ENCODE measurements around the gene BTBD18. TPM values are rescaled to one million over a fixed set of nuclear protein-coding genes. Genes with fewer than 3 reads are reported as not detected.
A peak's percentile ranks its signal among the peaks of the same experiment; 100 is the strongest.

BTBD18 gene
- total and polyA plus RNA-seq, 4 donors = 0.13 TPM; not detected in 3

DNA sequence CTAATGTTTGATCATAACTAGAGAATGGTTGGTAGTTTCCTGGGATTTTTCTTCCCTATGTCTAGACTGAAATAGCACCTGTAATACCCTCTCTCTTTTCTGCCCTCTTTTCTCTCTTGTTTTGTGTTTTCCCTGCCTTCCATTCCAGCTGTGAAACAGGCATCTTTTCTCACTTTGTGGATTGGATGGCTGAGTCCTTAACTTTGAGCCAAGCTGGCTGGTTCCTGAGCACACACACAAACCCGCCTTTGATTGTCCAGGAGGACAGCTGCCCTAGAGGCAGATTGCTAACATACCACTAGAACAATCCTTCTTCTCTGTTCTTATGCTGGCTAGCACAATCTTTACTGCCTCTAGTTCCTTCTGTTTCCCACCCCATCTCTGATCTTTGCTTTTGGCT, 27.7 kb upstream of the BTBD18 start:
- WGBS = 21% methylated on average over 1 of the region's 1 CpG
- H3K27me3 ChIP-seq (ENCODE audit: control insufficient read depth in 4 of 4, insufficient read depth in 4 of 4, low read length in 3 of 4) = no peaks in the 10 kb centered on the region
- H3K4me3 ChIP-seq (ENCODE audit: low read depth in 1 of 3, low read length in 3 of 3) = no peak overlapping the region
- H3K9me3 ChIP-seq (ENCODE audit: control insufficient read depth in 4 of 4, low read length in 3 of 4) = no peaks in the 10 kb centered on the region
- TF ChIP-seq, protein P1, sequence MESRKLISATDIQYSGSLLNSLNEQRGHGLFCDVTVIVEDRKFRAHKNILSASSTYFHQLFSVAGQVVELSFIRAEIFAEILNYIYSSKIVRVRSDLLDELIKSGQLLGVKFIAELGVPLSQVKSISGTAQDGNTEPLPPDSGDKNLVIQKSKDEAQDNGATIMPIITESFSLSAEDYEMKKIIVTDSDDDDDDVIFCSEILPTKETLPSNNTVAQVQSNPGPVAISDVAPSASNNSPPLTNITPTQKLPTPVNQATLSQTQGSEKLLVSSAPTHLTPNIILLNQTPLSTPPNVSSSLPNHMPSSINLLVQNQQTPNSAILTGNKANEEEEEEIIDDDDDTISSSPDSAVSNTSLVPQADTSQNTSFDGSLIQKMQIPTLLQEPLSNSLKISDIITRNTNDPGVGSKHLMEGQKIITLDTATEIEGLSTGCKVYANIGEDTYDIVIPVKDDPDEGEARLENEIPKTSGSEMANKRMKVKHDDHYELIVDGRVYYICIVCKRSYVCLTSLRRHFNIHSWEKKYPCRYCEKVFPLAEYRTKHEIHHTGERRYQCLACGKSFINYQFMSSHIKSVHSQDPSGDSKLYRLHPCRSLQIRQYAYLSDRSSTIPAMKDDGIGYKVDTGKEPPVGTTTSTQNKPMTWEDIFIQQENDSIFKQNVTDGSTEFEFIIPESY (IDR thresholded peaks at IDR 0.05) = no peak
- TF ChIP-seq, protein P2, sequence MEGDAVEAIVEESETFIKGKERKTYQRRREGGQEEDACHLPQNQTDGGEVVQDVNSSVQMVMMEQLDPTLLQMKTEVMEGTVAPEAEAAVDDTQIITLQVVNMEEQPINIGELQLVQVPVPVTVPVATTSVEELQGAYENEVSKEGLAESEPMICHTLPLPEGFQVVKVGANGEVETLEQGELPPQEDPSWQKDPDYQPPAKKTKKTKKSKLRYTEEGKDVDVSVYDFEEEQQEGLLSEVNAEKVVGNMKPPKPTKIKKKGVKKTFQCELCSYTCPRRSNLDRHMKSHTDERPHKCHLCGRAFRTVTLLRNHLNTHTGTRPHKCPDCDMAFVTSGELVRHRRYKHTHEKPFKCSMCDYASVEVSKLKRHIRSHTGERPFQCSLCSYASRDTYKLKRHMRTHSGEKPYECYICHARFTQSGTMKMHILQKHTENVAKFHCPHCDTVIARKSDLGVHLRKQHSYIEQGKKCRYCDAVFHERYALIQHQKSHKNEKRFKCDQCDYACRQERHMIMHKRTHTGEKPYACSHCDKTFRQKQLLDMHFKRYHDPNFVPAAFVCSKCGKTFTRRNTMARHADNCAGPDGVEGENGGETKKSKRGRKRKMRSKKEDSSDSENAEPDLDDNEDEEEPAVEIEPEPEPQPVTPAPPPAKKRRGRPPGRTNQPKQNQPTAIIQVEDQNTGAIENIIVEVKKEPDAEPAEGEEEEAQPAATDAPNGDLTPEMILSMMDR (IDR thresholded peaks at IDR 0.05; ENCODE audit: low read depth, low read length, missing input control) = no peak
- TF ChIP-seq TAF1 (conservative IDR thresholded peaks at IDR 0.05) = no peak
- no peak for TF ChIP-seq YY1 (IDR thresholded peaks at IDR 0.05)
- TF ChIP-seq, protein P3, sequence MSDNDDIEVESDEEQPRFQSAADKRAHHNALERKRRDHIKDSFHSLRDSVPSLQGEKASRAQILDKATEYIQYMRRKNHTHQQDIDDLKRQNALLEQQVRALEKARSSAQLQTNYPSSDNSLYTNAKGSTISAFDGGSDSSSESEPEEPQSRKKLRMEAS (IDR thresholded peaks at IDR 0.05) = no peak
- peak in 1 of 2 donors; percentile 16 for TF ChIP-seq HNF4A (conservative IDR thresholded peaks at IDR 0.05)
- TF ChIP-seq NR2F2 (IDR thresholded peaks at IDR 0.05) = no peak
- TF ChIP-seq FOXA2 (IDR thresholded peaks at IDR 0.05) = no peak
- TF ChIP-seq HNF4G (IDR thresholded peaks at IDR 0.05) = no peak
- TF ChIP-seq FOXA1 (IDR thresholded peaks at IDR 0.05) = no peak
- TF ChIP-seq SP1 (IDR thresholded peaks at IDR 0.05) = no peak
- no peak for TF ChIP-seq EGR1 (IDR thresholded peaks at IDR 0.05; ENCODE audit: low read depth in 2 of 2)
- TF ChIP-seq, protein P4, sequence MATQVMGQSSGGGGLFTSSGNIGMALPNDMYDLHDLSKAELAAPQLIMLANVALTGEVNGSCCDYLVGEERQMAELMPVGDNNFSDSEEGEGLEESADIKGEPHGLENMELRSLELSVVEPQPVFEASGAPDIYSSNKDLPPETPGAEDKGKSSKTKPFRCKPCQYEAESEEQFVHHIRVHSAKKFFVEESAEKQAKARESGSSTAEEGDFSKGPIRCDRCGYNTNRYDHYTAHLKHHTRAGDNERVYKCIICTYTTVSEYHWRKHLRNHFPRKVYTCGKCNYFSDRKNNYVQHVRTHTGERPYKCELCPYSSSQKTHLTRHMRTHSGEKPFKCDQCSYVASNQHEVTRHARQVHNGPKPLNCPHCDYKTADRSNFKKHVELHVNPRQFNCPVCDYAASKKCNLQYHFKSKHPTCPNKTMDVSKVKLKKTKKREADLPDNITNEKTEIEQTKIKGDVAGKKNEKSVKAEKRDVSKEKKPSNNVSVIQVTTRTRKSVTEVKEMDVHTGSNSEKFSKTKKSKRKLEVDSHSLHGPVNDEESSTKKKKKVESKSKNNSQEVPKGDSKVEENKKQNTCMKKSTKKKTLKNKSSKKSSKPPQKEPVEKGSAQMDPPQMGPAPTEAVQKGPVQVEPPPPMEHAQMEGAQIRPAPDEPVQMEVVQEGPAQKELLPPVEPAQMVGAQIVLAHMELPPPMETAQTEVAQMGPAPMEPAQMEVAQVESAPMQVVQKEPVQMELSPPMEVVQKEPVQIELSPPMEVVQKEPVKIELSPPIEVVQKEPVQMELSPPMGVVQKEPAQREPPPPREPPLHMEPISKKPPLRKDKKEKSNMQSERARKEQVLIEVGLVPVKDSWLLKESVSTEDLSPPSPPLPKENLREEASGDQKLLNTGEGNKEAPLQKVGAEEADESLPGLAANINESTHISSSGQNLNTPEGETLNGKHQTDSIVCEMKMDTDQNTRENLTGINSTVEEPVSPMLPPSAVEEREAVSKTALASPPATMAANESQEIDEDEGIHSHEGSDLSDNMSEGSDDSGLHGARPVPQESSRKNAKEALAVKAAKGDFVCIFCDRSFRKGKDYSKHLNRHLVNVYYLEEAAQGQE (IDR thresholded peaks at IDR 0.05) = no peak
- TF ChIP-seq RXRA (IDR thresholded peaks at IDR 0.05) = no peak
- TF ChIP-seq, protein P5, sequence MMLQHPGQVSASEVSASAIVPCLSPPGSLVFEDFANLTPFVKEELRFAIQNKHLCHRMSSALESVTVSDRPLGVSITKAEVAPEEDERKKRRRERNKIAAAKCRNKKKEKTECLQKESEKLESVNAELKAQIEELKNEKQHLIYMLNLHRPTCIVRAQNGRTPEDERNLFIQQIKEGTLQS (IDR thresholded peaks at IDR 0.05) = no peak
- no peak for TF ChIP-seq JUND (IDR thresholded peaks at IDR 0.05)
- peak in 1 of 2 donors; percentile 36 for TF ChIP-seq RAD21 (IDR thresholded peaks at IDR 0.05)
- no peak for TF ChIP-seq GABPA (IDR thresholded peaks at IDR 0.05 in 1 of 2, conservative IDR thresholded peaks at IDR 0.05 in 1 of 2)
- DNase-seq (ENCODE audit: low spot score) = no peak
- peak overlapping the region; percentile 86 to 87 for H3K27ac ChIP-seq (ENCODE audit: low read depth in 1 of 2, low read length in 2 of 2)
- H3K36me3 ChIP-seq (ENCODE audit: control insufficient read depth in 4 of 4, insufficient read depth in 3 of 4, low read depth in 1 of 4, low read length in 3 of 4) = no peaks in the 10 kb centered on the region
- H3K4me1 ChIP-seq (ENCODE audit: control insufficient read depth in 4 of 4, insufficient read depth in 4 of 4, low read length in 3 of 4) = peaks cover 16 to 69% (median 58%) of the 10 kb centered on the region in 4 donors
- H3K9ac ChIP-seq (ENCODE audit: low read depth in 1 of 2, low read length in 2 of 2) = peak overlapping the region; percentile 19 to 68
